HepG2 (cell line): Measurements from ENCODE around the gene PSD4. TPM values are rescaled to one million over a fixed set of nuclear protein-coding genes. Genes with fewer than 3 reads are reported as not detected.

ENCODE experiments used
- ATF3 ChIP-seq: sonication (generic); formaldehyde crosslinking; IDR thresholded peaks from 2 replicates; pipeline ENCODE4 v1.4.0; 2020; ENCODE audit warnings: missing genetic modification reagents
- BRF2 ChIP-seq: sonication (generic); formaldehyde crosslinking; IDR thresholded peaks from 2 replicates; pipeline ENCODE4 v1.8.1; 2022; ENCODE audit warnings: mild to moderate bottlenecking, missing genetic modification reagents
- DMTF1 ChIP-seq: sonication (generic); formaldehyde crosslinking; IDR thresholded peaks from 2 replicates; pipeline ENCODE4 v1.4.0; 2020; ENCODE audit warnings: mild to moderate bottlenecking, missing genetic modification reagents
- DPF2 ChIP-seq: sonication (generic); formaldehyde crosslinking; IDR thresholded peaks from 2 replicates; pipeline ENCODE4 v1.4.0; 2020; ENCODE audit warnings: mild to moderate bottlenecking, low read depth, missing genetic modification reagents, borderline replicate concordance
- ELK4 ChIP-seq: sonication (generic); formaldehyde crosslinking; IDR thresholded peaks from 2 replicates; pipeline ENCODE4 v1.9.0; 2021; ENCODE audit warnings: missing genetic modification reagents, borderline replicate concordance
- ESRRA ChIP-seq: sonication (generic); formaldehyde crosslinking; IDR thresholded peaks from 2 replicates; pipeline ENCODE4 v1.5.1; 2020; ENCODE audit warnings: mild to moderate bottlenecking, low read depth, missing genetic modification reagents
- GATAD1 ChIP-seq: IDR thresholded peaks from 2 replicates; pipeline ENCODE4 v1.6.1; 2016; ENCODE audit warnings: missing genetic modification reagents, missing compliant biosample characterization
- KLF12 ChIP-seq: sonication (generic); formaldehyde crosslinking; IDR thresholded peaks from 2 replicates; pipeline ENCODE4 v1.4.0; 2020; ENCODE audit warnings: missing genetic modification reagents, borderline replicate concordance
- MBNL3 ChIP-seq: fragments of 250-450 bp; sonication (Bioruptor Pico); conservative IDR thresholded peaks from 2 replicates; pipeline ENCODE4 v1.8.0; 2022; ENCODE audit warnings: mild to moderate bottlenecking, inconsistent platforms
- MTA3 ChIP-seq: sonication (generic); formaldehyde crosslinking; IDR thresholded peaks from 2 replicates; pipeline ENCODE4 v1.4.0; 2020; ENCODE audit warnings: missing genetic modification reagents
- NFRKB ChIP-seq: fragments of 450-650 bp; IDR thresholded peaks from 2 replicates; pipeline ENCODE4 v1.6.1; 2017
- NPAS2 ChIP-seq: sonication (generic); formaldehyde crosslinking; IDR thresholded peaks from 2 replicates; pipeline ENCODE4 v1.8.0; 2022; ENCODE audit warnings: mild to moderate bottlenecking, missing genetic modification reagents, borderline replicate concordance
- PHB2 ChIP-seq: fragments of 450-650 bp; IDR thresholded peaks from 2 replicates; pipeline ENCODE4 v1.6.1; 2018; ENCODE audit not compliant: partially characterized antibody
- RFX1 ChIP-seq: fragments of 450-650 bp; IDR thresholded peaks from 2 replicates; pipeline ENCODE4 v1.6.1; 2017
- TERF1 ChIP-seq: sonication (generic); formaldehyde crosslinking; IDR thresholded peaks from 2 replicates; pipeline ENCODE4 v1.8.0; 2022; ENCODE audit warnings: mild to moderate bottlenecking, missing genetic modification reagents, moderate library complexity
- THYN1 ChIP-seq: sonication (generic); formaldehyde crosslinking; IDR thresholded peaks from 2 replicates; pipeline ENCODE4 v1.8.1; 2023; ENCODE audit warnings: low read depth, mild to moderate bottlenecking, moderate library complexity, missing genetic modification reagents, borderline replicate concordance
- TMF1 ChIP-seq: sonication (generic); formaldehyde crosslinking; IDR thresholded peaks from 2 replicates; pipeline ENCODE4 v1.8.1; 2022; ENCODE audit warnings: low read depth, missing genetic modification reagents
- ZC3H4 ChIP-seq: sonication (generic); formaldehyde crosslinking; IDR thresholded peaks from 2 replicates; pipeline ENCODE4 v1.4.0; 2020; ENCODE audit warnings: missing genetic modification reagents, borderline replicate concordance
- ZIK1 ChIP-seq: sonication (generic); formaldehyde crosslinking; IDR thresholded peaks from 2 replicates; pipeline ENCODE4 v1.5.0; 2020; ENCODE audit warnings: mild to moderate bottlenecking, low read depth, missing genetic modification reagents, borderline replicate concordance
- ZNF329 ChIP-seq: sonication (generic); formaldehyde crosslinking; IDR thresholded peaks from 2 replicates; pipeline ENCODE4 v1.9.0; 2021; ENCODE audit warnings: low read depth, mild to moderate bottlenecking, missing genetic modification reagents
- ZNF383 ChIP-seq: sonication (generic); formaldehyde crosslinking; IDR thresholded peaks from 2 replicates; pipeline ENCODE4 v1.4.0; 2020; ENCODE audit warnings: missing genetic modification reagents, mild to moderate bottlenecking, borderline replicate concordance
- ZNF660 ChIP-seq: sonication (generic); formaldehyde crosslinking; IDR thresholded peaks from 2 replicates; pipeline ENCODE4 v1.5.1; 2020; ENCODE audit warnings: mild to moderate bottlenecking, low read depth, missing genetic modification reagents, borderline replicate concordance
- ZNF670 ChIP-seq: sonication (generic); formaldehyde crosslinking; IDR thresholded peaks from 2 replicates; pipeline ENCODE4 v1.8.0; 2022; ENCODE audit warnings: mild to moderate bottlenecking, missing genetic modification reagents, borderline replicate concordance
- ZNF773 ChIP-seq: sonication (generic); formaldehyde crosslinking; IDR thresholded peaks from 2 replicates; pipeline ENCODE4 v1.4.0; 2020; ENCODE audit warnings: missing genetic modification reagents, borderline replicate concordance
- ZNF878 ChIP-seq: sonication (generic); formaldehyde crosslinking; IDR thresholded peaks from 2 replicates; pipeline ENCODE4 v1.8.1; 2023; ENCODE audit warnings: mild to moderate bottlenecking, missing genetic modification reagents, moderate library complexity
- polyA plus RNA-seq, 8 experiments: library from polyadenylated mRNA; depleted of rRNA in 3 of 8; stranded (reverse) in 7 of 8; unstranded in 1 of 8; fragments of >200 nt; fragmentation: Illumina TruSeq in 4 of 8; extraction: Trizol in 4 of 8; gene quantifications; 2 replicates each; pipeline versions ENCODE4 v1.2.1 to v1.2.3, GENCODE V29; 2011 to 2016; ENCODE audit warnings: low read depth in 4 of 8, missing spikeins in 1 of 8, mixed read lengths in 1 of 8; ENCODE audit not compliant: insufficient read depth in 1 of 8
- total RNA-seq, 5 experiments: library from RNA; depleted of rRNA; stranded (reverse); fragments of >200 nt; fragmentation: Illumina TruSeq; extraction: Trizol; gene quantifications; 2 replicates each; pipeline ENCODE4 v1.2.3, GENCODE V29; 2016; ENCODE audit warnings: low read depth in 1 of 5

PSD4 gene
- total and polyA plus RNA-seq, 2 of the 13 experiments (the other 11 are each of a cell fraction or from before 2014, with no cell fraction given): 5.8 to 9.4 TPM

DNA sequence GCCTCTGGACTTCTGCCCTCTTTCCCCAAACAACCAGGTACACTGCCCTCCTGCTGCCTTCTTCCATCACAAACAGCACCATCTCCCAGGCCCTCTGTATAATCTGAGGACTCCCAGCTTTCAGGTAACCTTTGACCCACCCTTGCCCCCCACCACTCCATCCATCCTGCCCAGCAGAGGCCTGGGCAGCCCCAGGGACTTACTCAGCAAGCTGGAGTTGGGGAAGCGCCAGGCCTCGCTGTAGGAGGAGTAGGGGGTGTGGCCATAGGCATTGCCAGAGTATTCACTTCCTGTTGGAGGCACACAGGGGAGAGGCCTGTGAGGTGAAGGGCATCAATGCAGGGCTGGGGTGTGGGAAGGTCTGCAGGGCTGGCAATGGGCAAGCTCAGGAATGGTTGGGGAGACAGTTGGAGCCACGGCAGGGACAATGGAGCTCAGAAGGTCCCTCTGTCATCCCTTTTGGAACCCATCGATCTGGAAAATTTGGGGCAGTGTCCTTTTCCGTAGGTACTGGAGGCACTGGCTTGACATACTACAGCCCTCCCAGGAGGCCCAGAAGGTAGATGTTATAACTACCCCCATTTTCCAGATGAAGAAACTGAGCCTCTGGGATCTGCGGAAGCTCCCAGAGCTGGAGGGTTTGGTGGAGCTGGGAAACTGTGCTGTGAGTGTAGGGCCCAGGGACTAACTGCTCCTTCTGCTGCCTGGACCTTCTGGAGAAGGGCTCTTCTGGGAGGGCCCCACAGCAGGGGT lies 46.3 kb downstream of the PSD4 start (continued):
- TF ChIP-seq ELK4 (no peak), ZC3H4 (CRISPR knock-in tag) (no peak), NFRKB (no peak), BRF2 (CRISPR knock-in tag) (no peak), DPF2 (CRISPR knock-in tag) (no peak), ZNF383 (CRISPR knock-in tag) (no peak), DMTF1 (CRISPR knock-in tag) (no peak), TMF1 (CRISPR knock-in tag) (no peak), ZNF329 (CRISPR knock-in tag) (no peak), ATF3 (no peak), PHB2 (no peak), ESRRA (CRISPR knock-in tag) (peak; percentile 67; the same call in 1 of the 2 replicates), RFX1 (no peak), THYN1 (CRISPR knock-in tag) (no peak), ZNF878 (no peak; the same call in 1 of the 2 replicates), ZNF670 (CRISPR knock-in tag) (no peak), MBNL3 (CRISPR knock-in tag) (no peak), ZIK1 (CRISPR knock-in tag) (no peak), MTA3 (CRISPR knock-in tag) (no peak), KLF12 (CRISPR knock-in tag) (no peak), ZNF773 (CRISPR knock-in tag) (no peak), TERF1 (CRISPR knock-in tag) (no peak), GATAD1 (peak; percentile 39; the same call in 1 of the 2 replicates), NPAS2 (CRISPR knock-in tag) (no peak), ZNF660 (CRISPR knock-in tag) (no peak)
